ENCODE measurements around the gene CACNA1G.
A peak's percentile ranks its signal among the peaks of the same experiment; 100 is the strongest.

Gene CACNA1G

GRCh38 chr17:50529849-50530248 lies 30.7 kb upstream of the CACNA1G start:
- Histone ChIP-seq H3K4me1 (ENCODE audit: control insufficient read depth, low read depth, low read length) (peaks cover 4% of the 10 kb centered on the region), H4K5ac (ENCODE audit: low read length) (no peak overlapping the region), H3K4ac (ENCODE audit: low read depth, low read length) (no peak overlapping the region), H2AK5ac (ENCODE audit: low read length) (no peak overlapping the region), H3K27me3 (ENCODE audit: insufficient read depth, low read length, poor library complexity) (no peaks in the 10 kb centered on the region), H3K79me2 (ENCODE audit: control insufficient read depth, insufficient read depth, low read length) (no peaks in the 10 kb centered on the region), H3K27ac (ENCODE audit: low read depth, low read length) (no peak overlapping the region), H3K4me2 (ENCODE audit: low read length) (no peak overlapping the region), H2BK5ac (ENCODE audit: low read length) (no peak overlapping the region), H3K4me3 (ENCODE audit: low read length) (no peak overlapping the region), H3K23ac (ENCODE audit: low read length) (no peak overlapping the region), H3K79me1 (ENCODE audit: low read length) (no peaks in the 10 kb centered on the region), H3K36me3 (ENCODE audit: control insufficient read depth, insufficient read depth, low read length) (no peaks in the 10 kb centered on the region), H4K8ac (ENCODE audit: low read depth, low read length) (no peak overlapping the region), H3K9ac (ENCODE audit: low read length) (no peak overlapping the region), H3K56ac (ENCODE audit: low read length) (no peak overlapping the region), H2BK15ac (replicated peaks; ENCODE audit: low read depth) (no peak overlapping the region), H2BK120ac (ENCODE audit: low read depth, low read length) (no peak overlapping the region), H3K18ac (ENCODE audit: low read length) (no peak overlapping the region)
- WGBS (ENCODE audit: extremely low coverage, insufficient coverage, low lambda C conversion rate): no CpG with 5 or more reads among the region's 7 CpGs
- DNase-seq: no peak

GRCh38 chr17:50531428-50532025 lies 29.0 kb upstream of the CACNA1G start:
- Histone ChIP-seq H3K56ac (ENCODE audit: low read length) (no peak overlapping the region), H2BK5ac (ENCODE audit: low read length) (no peak overlapping the region), H3K18ac (ENCODE audit: low read length) (no peak overlapping the region), H3K79me1 (ENCODE audit: low read length) (no peaks in the 10 kb centered on the region), H2BK120ac (ENCODE audit: low read depth, low read length) (no peak overlapping the region), H3K4ac (ENCODE audit: low read depth, low read length) (no peak overlapping the region), H3K27ac (ENCODE audit: low read depth, low read length) (no peak overlapping the region), H3K4me1 (ENCODE audit: control insufficient read depth, low read depth, low read length) (peaks cover 4% of the 10 kb centered on the region), H3K23ac (ENCODE audit: low read length) (peak overlapping the region; percentile 51), H3K36me3 (ENCODE audit: control insufficient read depth, insufficient read depth, low read length) (no peaks in the 10 kb centered on the region), H3K4me2 (ENCODE audit: low read length) (no peak overlapping the region), H3K9ac (ENCODE audit: low read length) (no peak overlapping the region), H3K27me3 (ENCODE audit: insufficient read depth, low read length, poor library complexity) (no peaks in the 10 kb centered on the region), H2AK5ac (ENCODE audit: low read length) (peak overlapping the region; percentile 46), H3K4me3 (ENCODE audit: low read length) (no peak overlapping the region), H3K79me2 (ENCODE audit: control insufficient read depth, insufficient read depth, low read length) (no peaks in the 10 kb centered on the region), H4K8ac (ENCODE audit: low read depth, low read length) (no peak overlapping the region), H4K5ac (ENCODE audit: low read length) (no peak overlapping the region), H2BK15ac (replicated peaks; ENCODE audit: low read depth) (no peak overlapping the region)
- DNase-seq: no peak
- WGBS (ENCODE audit: extremely low coverage, insufficient coverage, low lambda C conversion rate): no CpG with 5 or more reads among the region's 6 CpGs

GRCh38 chr17:50532452-50533024 lies 28.0 kb upstream of the CACNA1G start, which contains the start of gene EPN3:
Gene EPN3 (plus strand): TSS chr17:50532735. CDS start chr17:50536557, 3,822 bp downstream.
- no peak within 1 kb of the TSS for H2BK5ac ChIP-seq (ENCODE audit: low read length)
- H3K56ac ChIP-seq (ENCODE audit: low read length): peak within 1 kb of the TSS; percentile 84
- no peaks in the 10 kb centered on the region for H3K79me1 ChIP-seq (ENCODE audit: low read length)
- H3K23ac ChIP-seq (ENCODE audit: low read length): no peak within 1 kb of the TSS
- no peaks in the 10 kb centered on the region for H3K79me2 ChIP-seq (ENCODE audit: control insufficient read depth, insufficient read depth, low read length)
- no peak within 1 kb of the TSS for H4K8ac ChIP-seq (ENCODE audit: low read depth, low read length)
- no peak within 1 kb of the TSS for H3K4ac ChIP-seq (ENCODE audit: low read depth, low read length)
- H3K9ac ChIP-seq (ENCODE audit: low read length): peak within 1 kb of the TSS; percentile 67
- no peak within 1 kb of the TSS for H2BK15ac ChIP-seq (replicated peaks; ENCODE audit: low read depth)
- no peaks in the 10 kb centered on the region for H3K36me3 ChIP-seq (ENCODE audit: control insufficient read depth, insufficient read depth, low read length)
- H2BK120ac ChIP-seq (ENCODE audit: low read depth, low read length): no peak within 1 kb of the TSS
- peak within 1 kb of the TSS; percentile 93 for H3K4me2 ChIP-seq (ENCODE audit: low read length)
- no peak within 1 kb of the TSS for H4K5ac ChIP-seq (ENCODE audit: low read length)
- no peaks in the 10 kb centered on the region for H3K27me3 ChIP-seq (ENCODE audit: insufficient read depth, low read length, poor library complexity)
- peak; percentile 79 for DNase-seq
- H3K4me3 ChIP-seq (ENCODE audit: low read length): peak within 1 kb of the TSS; percentile 35
- peak within 1 kb of the TSS; percentile 46 for H2AK5ac ChIP-seq (ENCODE audit: low read length)
- peaks cover 4% of the 10 kb centered on the region for H3K4me1 ChIP-seq (ENCODE audit: control insufficient read depth, low read depth, low read length)
- H3K18ac ChIP-seq (ENCODE audit: low read length): no peak within 1 kb of the TSS
- H3K27ac ChIP-seq (ENCODE audit: low read depth, low read length): no peak within 1 kb of the TSS
- no CpG with 5 or more reads among the region's 21 CpGs for WGBS (ENCODE audit: extremely low coverage, insufficient coverage, low lambda C conversion rate)

GRCh38 chr17:50533185-50533584 lies 27.3 kb upstream of the CACNA1G start:
- H2BK5ac ChIP-seq (ENCODE audit: low read length): no peak overlapping the region
- H2BK15ac ChIP-seq (replicated peaks; ENCODE audit: low read depth): no peak overlapping the region
- H3K79me1 ChIP-seq (ENCODE audit: low read length): no peaks in the 10 kb centered on the region
- no peak overlapping the region for H3K4ac ChIP-seq (ENCODE audit: low read depth, low read length)
- no peak overlapping the region for H3K27ac ChIP-seq (ENCODE audit: low read depth, low read length)
- no peaks in the 10 kb centered on the region for H3K79me2 ChIP-seq (ENCODE audit: control insufficient read depth, insufficient read depth, low read length)
- no peak overlapping the region for H3K4me3 ChIP-seq (ENCODE audit: low read length)
- peak overlapping the region; percentile 93 for H3K4me2 ChIP-seq (ENCODE audit: low read length)
- peak overlapping the region; percentile 84 for H3K56ac ChIP-seq (ENCODE audit: low read length)
- no CpG with 5 or more reads among the region's 5 CpGs for WGBS (ENCODE audit: extremely low coverage, insufficient coverage, low lambda C conversion rate)
- no peak overlapping the region for H4K8ac ChIP-seq (ENCODE audit: low read depth, low read length)
- H3K23ac ChIP-seq (ENCODE audit: low read length): no peak overlapping the region
- no peaks in the 10 kb centered on the region for H3K36me3 ChIP-seq (ENCODE audit: control insufficient read depth, insufficient read depth, low read length)
- H2AK5ac ChIP-seq (ENCODE audit: low read length): no peak overlapping the region
- peak overlapping the region; percentile 15 for H3K9ac ChIP-seq (ENCODE audit: low read length)
- no peaks in the 10 kb centered on the region for H3K27me3 ChIP-seq (ENCODE audit: insufficient read depth, low read length, poor library complexity)
- H3K4me1 ChIP-seq (ENCODE audit: control insufficient read depth, low read depth, low read length): peaks cover 4% of the 10 kb centered on the region
- DNase-seq: peak; percentile 52
- H2BK120ac ChIP-seq (ENCODE audit: low read depth, low read length): no peak overlapping the region
- no peak overlapping the region for H4K5ac ChIP-seq (ENCODE audit: low read length)
- H3K18ac ChIP-seq (ENCODE audit: low read length): no peak overlapping the region

- no peak overlapping the region for H4K8ac ChIP-seq (ENCODE audit: low read depth, low read length)
- peak overlapping the region; percentile 7 for H3K4me3 ChIP-seq (ENCODE audit: low read length)
- no peak overlapping the region for H2BK120ac ChIP-seq (ENCODE audit: low read depth, low read length)
- H3K27ac ChIP-seq (ENCODE audit: low read depth, low read length): no peak overlapping the region
- H3K9ac ChIP-seq (ENCODE audit: low read length): peak overlapping the region; percentile 15
- no peak overlapping the region for H3K4ac ChIP-seq (ENCODE audit: low read depth, low read length)
- H3K23ac ChIP-seq (ENCODE audit: low read length): no peak overlapping the region
- H3K4me1 ChIP-seq (ENCODE audit: control insufficient read depth, low read depth, low read length): peaks cover 4% of the 10 kb centered on the region
- H2BK15ac ChIP-seq (replicated peaks; ENCODE audit: low read depth): no peak overlapping the region
- H3K36me3 ChIP-seq (ENCODE audit: control insufficient read depth, insufficient read depth, low read length): no peaks in the 10 kb centered on the region
- H3K4me2 ChIP-seq (ENCODE audit: low read length): peak overlapping the region; percentile 86
- DNase-seq: no peak
- no peaks in the 10 kb centered on the region for H3K79me2 ChIP-seq (ENCODE audit: control insufficient read depth, insufficient read depth, low read length)
- no peak overlapping the region for H2BK5ac ChIP-seq (ENCODE audit: low read length)
- H3K27me3 ChIP-seq (ENCODE audit: insufficient read depth, low read length, poor library complexity): no peaks in the 10 kb centered on the region
- no peaks in the 10 kb centered on the region for H3K79me1 ChIP-seq (ENCODE audit: low read length)
- no CpG with 5 or more reads among the region's 17 CpGs for WGBS (ENCODE audit: extremely low coverage, insufficient coverage, low lambda C conversion rate)
- H3K56ac ChIP-seq (ENCODE audit: low read length): peak overlapping the region; percentile 56
- H2AK5ac ChIP-seq (ENCODE audit: low read length): no peak overlapping the region
- no peak overlapping the region for H3K18ac ChIP-seq (ENCODE audit: low read length)
- H4K5ac ChIP-seq (ENCODE audit: low read length): no peak overlapping the region
Observed at GRCh38 chr17:50533720-50534148, 26.8 kb upstream of the CACNA1G start.

Data from mesendoderm (in vitro differentiated cells).